SH-SY5Y (cell line): ENCODE results near the gene NFATC2.

Experiments
- GATA2 ChIP-seq: IDR thresholded peaks from 2 replicates; pipeline ENCODE4 v1.6.1; 2011; ENCODE audit warnings: mild to moderate bottlenecking, low read depth, low read length
- GATA3 ChIP-seq: IDR thresholded peaks from 2 replicates; pipeline ENCODE4 v1.6.1; 2011; ENCODE audit warnings: low read depth, mild to moderate bottlenecking, low read length, moderate library complexity

The NFATC2 gene

GRCh38 chr20:51535674-51536073 is 6.8 kb downstream of the NFATC2 start:
- TF ChIP-seq GATA2 (no peak), GATA3 (no peak)

GRCh38 chr20:51535075-51535386 is 7.5 kb downstream of the NFATC2 start:
- TF ChIP-seq GATA2 (no peak), GATA3 (no peak)

- TF ChIP-seq GATA2 (no peak), GATA3 (no peak)
Observed at GRCh38 chr20:51533291-51534172, 9.0 kb downstream of the NFATC2 start.

GRCh38 chr20:51532577-51533191 is 9.8 kb downstream of the NFATC2 start:
- TF ChIP-seq GATA2 (no peak), GATA3 (no peak)

GRCh38 chr20:51531712-51532456 is 10.6 kb downstream of the NFATC2 start:
- TF ChIP-seq GATA3 (no peak), GATA2 (no peak)

GRCh38 chr20:51531141-51531710 is 11.3 kb downstream of the NFATC2 start:
- TF ChIP-seq GATA2 (no peak), GATA3 (no peak)

GRCh38 chr20:51529758-51530157 is 12.8 kb downstream of the NFATC2 start:
- no peak for TF ChIP-seq GATA2
- TF ChIP-seq GATA3: no peak

GRCh38 chr20:51529081-51529681 is 13.3 kb downstream of the NFATC2 start:
- TF ChIP-seq GATA3: no peak
- no peak for TF ChIP-seq GATA2

- no peak for TF ChIP-seq GATA2
- no peak for TF ChIP-seq GATA3
Observed at GRCh38 chr20:51528263-51529027, 14.1 kb downstream of the NFATC2 start.

- TF ChIP-seq GATA2 (no peak), GATA3 (no peak)
Observed at GRCh38 chr20:51526754-51527153, 15.8 kb downstream of the NFATC2 start.

GRCh38 chr20:51526106-51526470 is 16.4 kb downstream of the NFATC2 start:
- TF ChIP-seq GATA3: no peak

GRCh38 chr20:51525241-51526105 is 17.0 kb downstream of the NFATC2 start:
- no peak for TF ChIP-seq GATA2
- TF ChIP-seq GATA3: no peak
